Measurements from ENCODE around the gene ZNF653.
"Not testable (repeated sequence)": the region's sequence is repeated elsewhere in the genome, so short reads cannot be mapped to it uniquely, and the experiment has no call there.

Gene ZNF653

DNA sequence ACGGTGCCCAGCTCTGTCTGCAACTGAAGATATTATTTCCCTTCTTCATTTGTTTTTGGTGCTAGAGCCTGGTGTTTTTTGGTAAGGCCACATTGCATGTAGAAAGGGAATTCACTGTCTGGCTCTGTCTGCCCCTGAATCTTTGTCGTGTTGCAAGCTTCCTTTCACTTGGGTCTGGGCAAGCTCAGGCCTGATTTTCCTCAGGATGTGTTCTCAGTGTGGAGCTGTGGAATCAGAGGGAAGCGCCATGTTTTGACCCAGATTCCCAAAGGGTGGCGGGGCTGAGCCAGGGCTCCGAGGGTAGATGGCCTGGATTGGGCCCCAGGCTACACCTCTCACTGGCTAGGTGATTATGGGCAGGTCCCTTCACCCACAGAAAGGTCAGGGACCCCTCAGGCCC is 61.6 kb downstream of the ZNF653 start:
- no peak for DNase-seq (ENCODE audit: low read depth)
- TF ChIP-seq, protein P1, sequence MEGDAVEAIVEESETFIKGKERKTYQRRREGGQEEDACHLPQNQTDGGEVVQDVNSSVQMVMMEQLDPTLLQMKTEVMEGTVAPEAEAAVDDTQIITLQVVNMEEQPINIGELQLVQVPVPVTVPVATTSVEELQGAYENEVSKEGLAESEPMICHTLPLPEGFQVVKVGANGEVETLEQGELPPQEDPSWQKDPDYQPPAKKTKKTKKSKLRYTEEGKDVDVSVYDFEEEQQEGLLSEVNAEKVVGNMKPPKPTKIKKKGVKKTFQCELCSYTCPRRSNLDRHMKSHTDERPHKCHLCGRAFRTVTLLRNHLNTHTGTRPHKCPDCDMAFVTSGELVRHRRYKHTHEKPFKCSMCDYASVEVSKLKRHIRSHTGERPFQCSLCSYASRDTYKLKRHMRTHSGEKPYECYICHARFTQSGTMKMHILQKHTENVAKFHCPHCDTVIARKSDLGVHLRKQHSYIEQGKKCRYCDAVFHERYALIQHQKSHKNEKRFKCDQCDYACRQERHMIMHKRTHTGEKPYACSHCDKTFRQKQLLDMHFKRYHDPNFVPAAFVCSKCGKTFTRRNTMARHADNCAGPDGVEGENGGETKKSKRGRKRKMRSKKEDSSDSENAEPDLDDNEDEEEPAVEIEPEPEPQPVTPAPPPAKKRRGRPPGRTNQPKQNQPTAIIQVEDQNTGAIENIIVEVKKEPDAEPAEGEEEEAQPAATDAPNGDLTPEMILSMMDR (IDR thresholded peaks at IDR 0.05; ENCODE audit: control insufficient read depth, insufficient read depth, low read depth, low read length, missing control alignments), result no peak
- no peak overlapping the region for H3K4me3 ChIP-seq (ENCODE audit: control insufficient read depth, low read depth, low read length)

DNA sequence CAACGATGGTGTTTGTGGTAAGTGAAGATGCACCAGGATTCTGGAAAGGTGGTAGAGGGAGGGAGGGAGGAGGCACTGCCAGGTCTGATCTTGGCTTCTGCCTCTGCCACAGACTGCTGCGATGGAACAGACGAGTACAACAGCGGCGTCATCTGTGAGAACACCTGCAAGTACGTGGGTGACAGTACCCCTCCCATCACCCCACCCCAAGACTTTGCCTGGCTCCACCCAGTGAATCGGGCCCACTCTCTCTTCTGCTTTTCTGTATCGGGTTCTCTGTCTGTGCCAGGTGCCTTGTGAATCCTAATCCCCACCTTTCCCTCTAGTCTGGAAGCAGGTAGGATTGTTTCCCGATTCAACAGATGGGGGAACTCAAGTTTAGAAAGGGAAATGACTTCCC is 67.7 kb downstream of the ZNF653 start:
- no peak overlapping the region for H3K4me3 ChIP-seq (ENCODE audit: control insufficient read depth, low read depth, low read length)
- TF ChIP-seq, protein P1 (IDR thresholded peaks at IDR 0.05; ENCODE audit: control insufficient read depth, insufficient read depth, low read depth, low read length, missing control alignments), result no peak

DNA sequence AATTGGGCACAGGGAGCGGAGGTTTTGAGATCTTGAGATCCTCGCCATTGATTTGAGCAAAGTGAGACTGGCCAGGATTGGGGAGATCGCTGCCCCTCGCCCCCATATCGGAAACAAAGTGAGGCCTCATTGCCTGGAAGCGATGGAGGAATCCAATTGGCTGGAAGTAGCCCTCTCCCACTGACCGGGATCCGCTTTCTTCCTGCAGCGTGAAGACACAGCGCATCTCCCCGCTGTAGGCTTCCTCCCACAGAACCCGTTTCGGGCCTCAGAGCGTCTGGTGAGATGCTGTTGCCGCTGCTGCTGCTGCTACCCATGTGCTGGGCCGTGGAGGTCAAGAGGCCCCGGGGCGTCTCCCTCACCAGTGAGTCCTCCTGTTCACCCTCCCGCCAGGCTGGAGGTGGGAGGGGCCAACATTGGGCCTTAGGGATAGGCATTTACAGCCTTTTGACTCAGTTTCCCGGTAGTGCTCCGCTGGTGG is 69.8 kb downstream of the ZNF653 start:
- DNase-seq (ENCODE audit: low read depth), result no peak
- TF ChIP-seq, protein P1 (IDR thresholded peaks at IDR 0.05; ENCODE audit: control insufficient read depth, insufficient read depth, low read depth, low read length, missing control alignments), result no peak
- peak overlapping the region; percentile 59 for H3K4me3 ChIP-seq (ENCODE audit: control insufficient read depth, low read depth, low read length)

More for the DNA sequence above, 67.7 kb downstream of the ZNF653 start:
- no peak for DNase-seq (ENCODE audit: low read depth)

DNA sequence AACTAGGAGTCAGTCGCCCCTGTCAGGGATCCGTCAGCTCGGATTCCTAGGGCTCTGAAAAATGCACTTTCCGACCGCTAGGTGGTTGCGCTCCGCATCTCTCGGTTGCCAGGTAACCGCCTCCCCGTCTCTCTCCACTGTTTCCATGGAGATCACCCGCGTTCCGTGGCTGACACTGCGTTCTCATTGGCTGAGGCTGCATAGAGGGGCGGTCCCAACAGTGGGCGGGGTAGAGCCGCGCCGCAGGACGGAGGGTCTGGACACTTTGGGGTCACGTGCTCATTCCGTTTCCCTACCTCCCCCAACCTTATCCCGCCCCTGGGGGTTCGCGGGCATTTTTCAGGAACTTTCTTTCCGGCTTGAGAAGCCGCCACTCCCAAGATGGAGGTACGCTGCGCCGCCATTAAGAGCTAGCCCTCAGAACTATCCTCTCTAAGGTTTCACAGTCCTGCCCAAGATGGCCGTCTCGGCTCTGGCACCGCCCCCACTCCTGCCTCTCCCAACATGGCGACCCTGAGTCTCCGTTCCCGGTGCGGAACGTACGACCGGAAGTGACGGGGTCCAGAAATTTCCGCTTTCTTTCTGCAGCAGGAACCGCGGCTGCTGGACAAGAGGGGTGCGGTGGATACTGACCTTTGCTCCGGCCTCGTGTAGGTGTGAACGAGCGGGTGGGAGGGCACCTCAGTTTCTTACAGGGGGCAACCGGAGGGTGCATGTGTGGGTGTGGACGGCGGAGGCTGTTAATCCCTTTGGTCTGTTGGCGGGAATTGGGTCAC is 70.4 kb downstream of the ZNF653 start, which contains the start of the genes ODAD3 and PRKCSH:
TSS of gene ODAD3 (minus strand) at position 65 of the 776 bp plus-strand sequence. CDS start 105 bp downstream, outside the sequence.
TSS of gene PRKCSH (plus strand) at position 579 of the 776 bp plus-strand sequence. CDS start 483 bp downstream, outside the sequence.
- DNase-seq (ENCODE audit: low read depth), result peak; percentile 98
- H3K4me3 ChIP-seq (ENCODE audit: control insufficient read depth, low read depth, low read length), result peak within 1 kb of the TSS; percentile 62
- TF ChIP-seq, protein P1 (IDR thresholded peaks at IDR 0.05; ENCODE audit: control insufficient read depth, insufficient read depth, low read depth, low read length, missing control alignments), result peak; percentile 85

DNA sequence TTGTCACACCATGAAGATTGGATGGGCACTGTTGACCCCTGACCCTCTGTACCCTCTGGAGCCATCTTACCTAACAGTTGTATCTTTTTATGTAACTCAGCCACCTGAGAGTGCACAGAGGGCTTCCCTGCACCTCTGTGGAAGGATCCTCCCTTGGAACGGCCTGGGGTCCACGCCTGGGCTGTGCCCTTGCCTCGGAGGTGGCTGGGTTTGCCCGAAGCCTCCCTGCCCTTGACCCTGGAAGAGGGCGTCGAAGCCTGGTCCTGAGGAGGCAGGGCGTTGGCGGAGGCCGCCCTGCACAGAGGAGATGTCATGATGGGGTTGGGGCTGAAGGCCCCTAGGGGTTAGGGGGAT is 71.0 kb downstream of the ZNF653 start:
- TF ChIP-seq, protein P1 (IDR thresholded peaks at IDR 0.05; ENCODE audit: control insufficient read depth, insufficient read depth, low read depth, low read length, missing control alignments), result no peak
- no peak for DNase-seq (ENCODE audit: low read depth)
- peak overlapping the region; percentile 62 for H3K4me3 ChIP-seq (ENCODE audit: control insufficient read depth, low read depth, low read length)

DNA sequence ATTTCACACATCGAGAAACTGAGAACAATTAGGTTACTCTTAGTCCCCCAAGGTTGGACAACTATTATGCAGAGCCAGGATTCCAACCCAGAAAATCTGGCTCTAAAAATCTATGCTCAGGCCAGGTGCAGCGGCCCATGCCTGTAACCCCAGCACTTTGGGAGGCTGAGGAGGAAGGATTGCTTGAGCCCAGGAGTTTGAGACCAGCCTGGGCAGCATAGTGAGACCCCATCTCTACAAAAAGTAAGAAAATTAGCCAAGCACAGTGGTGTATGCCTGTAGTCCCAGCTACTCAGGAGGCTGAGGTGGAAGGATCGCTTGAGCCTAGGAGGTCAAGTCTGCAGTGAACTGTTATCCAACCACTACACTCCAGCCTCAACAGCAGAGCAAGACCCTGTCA is 72.1 kb downstream of the ZNF653 start:
- H3K4me3 ChIP-seq (ENCODE audit: control insufficient read depth, low read depth, low read length); DNase-seq (ENCODE audit: low read depth): not testable (repeated sequence)
